GM06990 (cell line): ENCODE results near the gene SLC35D3.
"Not testable (repeated sequence)": the region's sequence is repeated elsewhere in the genome, so short reads cannot be mapped to it uniquely, and the experiment has no call there.

Experiments
- DNase-seq: peaks from one replicate; pipeline ENCODE4 v3.0.0-alpha.2; 2011; ENCODE audit not compliant: insufficient read length; ENCODE audit errors: extremely low read depth
- H3K27me3 ChIP-seq: replicated peaks from 2 replicates; pipeline ENCODE4 v1.6.0; 2011; ENCODE audit warnings: low read length; ENCODE audit not compliant: control insufficient read depth, insufficient read depth
- H3K36me3 ChIP-seq: 2 replicates; pipeline ENCODE4 v1.5.1; 2011; ENCODE audit warnings: low read length; ENCODE audit not compliant: control insufficient read depth, insufficient read depth
- H3K4me3 ChIP-seq: replicated peaks from 2 replicates; pipeline ENCODE4 v1.5.1; 2011; ENCODE audit warnings: low read depth, mild to moderate bottlenecking, control low read depth, low read length
- CTCF ChIP-seq: IDR thresholded peaks from 2 replicates; pipeline ENCODE4 v1.5.1; 2011; ENCODE audit warnings: low read length, control low read depth, mild to moderate bottlenecking, inconsistent platforms; ENCODE audit not compliant: insufficient read depth, poor library complexity, severe bottlenecking

SLC35D3 gene

GRCh38 chr6:136956590-136957544 is 34.8 kb downstream of the SLC35D3 start:
- no peak for TF ChIP-seq CTCF
- no peak for DNase-seq
- H3K27me3 ChIP-seq = no peaks in the 10 kb centered on the region
- H3K36me3 ChIP-seq = no peaks in the 10 kb centered on the region
- no peak overlapping the region for H3K4me3 ChIP-seq

- DNase-seq = no peak
- Histone ChIP-seq H3K36me3 (no peaks in the 10 kb centered on the region), H3K4me3 (no peak overlapping the region), H3K27me3 (no peaks in the 10 kb centered on the region)
- no peak for TF ChIP-seq CTCF
Observed at GRCh38 chr6:136958168-136958567, 36.1 kb downstream of the SLC35D3 start.

GRCh38 chr6:136959471-136959891 is 37.4 kb downstream of the SLC35D3 start:
- DNase-seq = no peak
- no peaks in the 10 kb centered on the region for H3K36me3 ChIP-seq
- no peak for TF ChIP-seq CTCF
- no peaks in the 10 kb centered on the region for H3K27me3 ChIP-seq
- H3K4me3 ChIP-seq = no peak overlapping the region

- not testable (repeated sequence) for DNase-seq, H3K36me3 ChIP-seq, H3K4me3 ChIP-seq, H3K27me3 ChIP-seq
Observed at GRCh38 chr6:136959935-136960334, 37.8 kb downstream of the SLC35D3 start.

GRCh38 chr6:136960781-136961180 is 38.7 kb downstream of the SLC35D3 start:
- TF ChIP-seq CTCF = no peak
- Histone ChIP-seq H3K4me3 (no peak overlapping the region), H3K36me3 (no peaks in the 10 kb centered on the region), H3K27me3 (no peaks in the 10 kb centered on the region)
- DNase-seq = no peak

- Histone ChIP-seq H3K27me3 (no peaks in the 10 kb centered on the region), H3K4me3 (no peak overlapping the region), H3K36me3 (no peaks in the 10 kb centered on the region)
- no peak for DNase-seq
- TF ChIP-seq CTCF = no peak
Observed at GRCh38 chr6:136961848-136962247, 39.7 kb downstream of the SLC35D3 start.
